B cell (primary cell): ENCODE results near the gene RPS15. TPM values are rescaled to one million over a fixed set of nuclear protein-coding genes. Genes with fewer than 3 reads are reported as not detected.

Source experiments
- ATAC-seq: fragments of 200-7000 bp; cut with Tn5 transposase; one replicate; pipeline ENCODE4 v1.10.0; 2021; ENCODE audit warnings: low read depth, mild to moderate bottlenecking, moderate number of reproducible peaks, moderate library complexity
- CTCF ChIA-PET: fragments of 350-600 bp; sonication (Branson Sonifier 250); formaldehyde crosslinking; loops from one replicate; lab custom pipeline; 2021; ENCODE audit warnings: antibody characterized with exemption, inconsistent platforms; lab: Charles Lee
- POLR2A ChIA-PET: fragments of 350-600 bp; sonication (Branson Sonifier 250); formaldehyde crosslinking; loops from one replicate; lab custom pipeline; 2021; ENCODE audit warnings: antibody characterized with exemption; lab: Charles Lee
- DNase-seq: peaks from one replicate; pipeline ENCODE4 v3.0.0; 2013
- H2AFZ ChIP-seq: 2 replicates; pipeline ENCODE4 v1.6.1; 2012; ENCODE audit warnings: mild to moderate bottlenecking, low read depth, low read length; ENCODE audit not compliant: insufficient read depth, poor library complexity, severe bottlenecking
- H3K27ac ChIP-seq, 2 donors: 1 replicate in 1 of 2; 2 replicates in 1 of 2; pipeline ENCODE4 v1.5.1; 2012 to 2013; ENCODE audit warnings: low read length in 2 of 2, mild to moderate bottlenecking in 2 of 2, moderate library complexity in 1 of 2
- H3K27me3 ChIP-seq, 4 experiments: fragments of 200-600 bp in 1 of 4; sonication (generic) in 1 of 4; replicated peaks in 1 of 4; 1 replicate in 2 of 4; 2 replicates in 2 of 4; pipeline versions ENCODE4 v1.6.1 to v1.7.0; 2013 to 2016; ENCODE audit warnings: low read length in 3 of 4, mild to moderate bottlenecking in 2 of 4, mixed read lengths in 1 of 4, moderate library complexity in 1 of 4; ENCODE audit not compliant: insufficient read depth in 4 of 4, control insufficient read depth in 3 of 4; ENCODE audit errors: control extremely low read depth in 1 of 4
- H3K36me3 ChIP-seq, 2 experiments: replicated peaks in 1 of 2; 1 replicate in 1 of 2; 2 replicates in 1 of 2; pipeline versions ENCODE4 v1.6.1 to v1.7.1; 2013; ENCODE audit warnings: low read length in 1 of 2; ENCODE audit not compliant: insufficient read depth in 2 of 2, control insufficient read depth in 1 of 2; ENCODE audit errors: control extremely low read depth in 1 of 2, extremely low read depth in 1 of 2
- H3K4me1 ChIP-seq, 2 donors: fragments of 200-600 bp in 1 of 2; sonication (generic) in 1 of 2; 1 replicate in 1 of 2; 2 replicates in 1 of 2; pipeline versions ENCODE4 v1.5.1 to v1.6.1; 2013 to 2017; ENCODE audit warnings: low read length in 2 of 2; ENCODE audit not compliant: control insufficient read depth in 2 of 2, insufficient read depth in 2 of 2
- H3K4me2 ChIP-seq: replicated peaks from 2 replicates; pipeline ENCODE3; 2012; ENCODE audit warnings: mild to moderate bottlenecking, low read depth, low read length; ENCODE audit not compliant: poor library complexity, severe bottlenecking
- H3K4me3 ChIP-seq, 5 experiments: fragments of 200-600 bp in 1 of 5; sonication (generic) in 1 of 5; 1 replicate in 3 of 5; 2 replicates in 2 of 5; pipeline versions ENCODE4 v1.5.1 to v1.7.0; 2011 to 2016; ENCODE audit warnings: low read length in 4 of 5, mild to moderate bottlenecking in 4 of 5, low read depth in 2 of 5, control low read depth in 1 of 5, moderate library complexity in 1 of 5; ENCODE audit not compliant: insufficient read depth in 1 of 5; ENCODE audit errors: control extremely low read depth in 1 of 5, extremely low read depth in 1 of 5
- H3K79me2 ChIP-seq: fragments of 200-600 bp; sonication (generic); one replicate; pipeline ENCODE4 v1.6.0; 2016; ENCODE audit warnings: low read length; ENCODE audit not compliant: control insufficient read depth, insufficient read depth
- H3K9ac ChIP-seq: fragments of 200-600 bp; sonication (generic); 2 replicates; pipeline ENCODE4 v1.6.1; 2017; ENCODE audit warnings: mild to moderate bottlenecking, low read length, moderate library complexity
- H3K9me3 ChIP-seq, 3 donors: one replicate each; pipeline versions ENCODE4 v1.6.1 to v1.7.1; 2013; ENCODE audit warnings: low read length in 2 of 3; ENCODE audit not compliant: control insufficient read depth in 2 of 3, insufficient read depth in 1 of 3; ENCODE audit errors: control extremely low read depth in 1 of 3
- H4K20me1 ChIP-seq: 2 replicates; pipeline ENCODE4 v1.6.0; 2012; ENCODE audit warnings: mild to moderate bottlenecking, low read length; ENCODE audit not compliant: insufficient read depth, control insufficient read depth, poor library complexity, severe bottlenecking
- H3K27ac Mint-ChIP-seq: one replicate; pipeline ENCODE4 v1.8.0; 2021; ENCODE audit warnings: mixed read lengths
- H3K27me3 Mint-ChIP-seq: one replicate; pipeline ENCODE4 v1.8.0; 2021; ENCODE audit warnings: mixed read lengths
- H3K4me1 Mint-ChIP-seq: one replicate; pipeline ENCODE4 v1.8.0; 2021; ENCODE audit warnings: mixed read lengths
- H3K4me3 Mint-ChIP-seq: one replicate; pipeline ENCODE4 v1.8.0; 2021; ENCODE audit warnings: mixed read lengths
- H3K9me3 Mint-ChIP-seq: one replicate; pipeline ENCODE4 v1.8.0; 2022; ENCODE audit warnings: mixed read lengths; ENCODE audit not compliant: insufficient read depth
- EZH2 ChIP-seq: IDR thresholded peaks from 2 replicates; pipeline ENCODE4 v1.6.1; 2012; ENCODE audit warnings: borderline replicate concordance, low read depth, mild to moderate bottlenecking, moderate library complexity, low read length; ENCODE audit not compliant: insufficient read depth, poor library complexity, severe bottlenecking
- WGBS: methylation state at CpG from one replicate; pipeline ENCODE4 v1.1.5; 2013; ENCODE audit warnings: missing lambda C conversion rate; ENCODE audit not compliant: insufficient coverage; 5-methylcytosine and 5-hydroxymethylcytosine counted together
- intact Hi-C: fragments of 100-400 bp; cut with micrococcal nuclease; formaldehyde crosslinking; loops from one replicate; pipeline ENCODE4 v1.10.0; 2022
- polyA plus RNA-seq: library from polyadenylated mRNA; depleted of rRNA; stranded (reverse); fragments of >200 nt; gene quantifications from 2 replicates; pipeline ENCODE4 v1.2.3, GENCODE V29; 2012
- total RNA-seq, 2 donors: library from RNA; stranded (reverse); fragments of 120-200 nt in 1 of 2; gene quantifications; 1 replicate in 1 of 2; 2 replicates in 1 of 2; pipeline versions ENCODE4 v1.2.3 to v1.2.4, GENCODE V29; 2013 to 2022
- TF ChIP-seq, protein P1 (sequence below): fragments of 200-600 bp; IDR thresholded peaks from one replicate; pipeline ENCODE4 v1.8.0; 2022; ENCODE audit warnings: antibody characterized with exemption, mild to moderate bottlenecking

Gene RPS15
- total and polyA plus RNA-seq, 2 donors (not counting 1 experiment from before 2014, with no cell fraction given): 1,520 to 6,007 TPM

DNA sequence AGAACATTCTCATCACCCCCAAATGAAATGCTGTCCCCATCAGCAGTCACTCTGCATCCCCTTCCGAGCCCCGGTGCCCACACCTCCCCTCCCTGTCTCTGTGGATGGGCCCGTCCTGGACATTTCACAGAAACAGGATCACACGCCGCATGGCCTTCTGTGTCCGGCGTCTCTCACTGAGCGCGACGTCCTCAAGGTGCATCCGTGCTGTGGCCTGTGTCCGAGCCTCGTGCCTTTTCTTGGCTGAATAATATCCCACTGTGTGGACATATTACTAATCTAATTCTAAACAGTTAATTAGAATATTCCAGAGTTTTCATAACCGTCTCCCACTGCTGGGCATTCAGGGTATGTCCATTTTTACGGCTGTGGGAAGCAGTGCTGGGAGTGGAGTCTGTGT lies 45.8 kb upstream of the RPS15 start:
- POLR2A ChIA-PET: interaction anchor here (0.6 kb wide), 1 partner anchor 98 kb away, joined by 3 read pairs; the partner anchor contains the start of gene REEP6

DNA sequence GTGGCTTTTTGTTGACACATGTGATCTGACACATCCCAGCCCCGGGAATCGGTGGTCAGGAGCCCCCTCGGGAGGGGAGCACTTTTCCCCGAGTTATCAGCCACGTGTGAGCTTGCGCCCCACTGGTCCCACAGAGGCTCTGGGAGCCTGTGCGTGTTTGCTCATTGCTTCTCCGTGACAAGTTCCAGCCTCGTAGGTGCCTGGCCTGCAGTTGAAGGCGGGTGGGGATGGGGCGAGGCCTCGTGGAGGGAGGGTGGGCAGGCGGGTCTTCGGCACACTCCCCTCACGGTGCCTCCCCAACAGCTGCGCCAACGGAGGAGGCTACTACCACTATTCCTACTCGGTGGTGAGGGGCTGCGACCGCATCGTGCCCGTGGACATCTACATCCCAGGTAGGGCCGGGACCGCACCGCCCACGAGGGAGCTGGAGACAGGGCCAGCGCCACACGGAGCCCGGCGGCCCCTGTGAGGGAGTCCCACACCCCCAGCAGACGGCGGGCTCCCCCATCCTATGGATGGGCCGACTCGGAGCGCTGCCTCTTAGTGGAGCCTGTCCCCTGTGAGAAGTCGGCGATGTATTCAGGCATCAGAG lies 45.2 kb upstream of the RPS15 start:
- WGBS: over 99% methylated on average over 32 of the region's 37 CpGs
- Histone ChIP-seq H3K4me2 (no peak overlapping the region), H2AFZ (no peak overlapping the region), H3K27me3 (no peaks in the 10 kb centered on the region), H3K9ac (no peak overlapping the region), H3K27ac (no peak overlapping the region), H3K79me2 (no peaks in the 10 kb centered on the region), H3K9me3 (no peaks in the 10 kb centered on the region), H3K4me1 (no peaks in the 10 kb centered on the region), H4K20me1 (peaks cover 5% of the 10 kb centered on the region), H3K4me3 (no peak overlapping the region), H3K36me3 (peaks cover 0 to 41% of the 10 kb centered on the region in 2 experiments)
- no peaks in the 10 kb centered on the region for H3K27me3 Mint-ChIP-seq
- H3K9me3 Mint-ChIP-seq: no peaks in the 10 kb centered on the region
- POLR2A ChIA-PET: interaction anchor here (0.6 kb wide), 1 partner anchor 98 kb away, joined by 3 read pairs; the partner anchor contains the start of gene REEP6
- H3K4me3 Mint-ChIP-seq: no peak overlapping the region
- no peaks in the 10 kb centered on the region for H3K4me1 Mint-ChIP-seq
- no peak for TF ChIP-seq EZH2
- TF ChIP-seq, protein P1, sequence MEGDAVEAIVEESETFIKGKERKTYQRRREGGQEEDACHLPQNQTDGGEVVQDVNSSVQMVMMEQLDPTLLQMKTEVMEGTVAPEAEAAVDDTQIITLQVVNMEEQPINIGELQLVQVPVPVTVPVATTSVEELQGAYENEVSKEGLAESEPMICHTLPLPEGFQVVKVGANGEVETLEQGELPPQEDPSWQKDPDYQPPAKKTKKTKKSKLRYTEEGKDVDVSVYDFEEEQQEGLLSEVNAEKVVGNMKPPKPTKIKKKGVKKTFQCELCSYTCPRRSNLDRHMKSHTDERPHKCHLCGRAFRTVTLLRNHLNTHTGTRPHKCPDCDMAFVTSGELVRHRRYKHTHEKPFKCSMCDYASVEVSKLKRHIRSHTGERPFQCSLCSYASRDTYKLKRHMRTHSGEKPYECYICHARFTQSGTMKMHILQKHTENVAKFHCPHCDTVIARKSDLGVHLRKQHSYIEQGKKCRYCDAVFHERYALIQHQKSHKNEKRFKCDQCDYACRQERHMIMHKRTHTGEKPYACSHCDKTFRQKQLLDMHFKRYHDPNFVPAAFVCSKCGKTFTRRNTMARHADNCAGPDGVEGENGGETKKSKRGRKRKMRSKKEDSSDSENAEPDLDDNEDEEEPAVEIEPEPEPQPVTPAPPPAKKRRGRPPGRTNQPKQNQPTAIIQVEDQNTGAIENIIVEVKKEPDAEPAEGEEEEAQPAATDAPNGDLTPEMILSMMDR: no peak
- CTCF ChIA-PET: no interaction called here
- no peak for ATAC-seq
- no peak for DNase-seq
- intact Hi-C loops: no loop called here
- H3K27ac Mint-ChIP-seq: no peak overlapping the region

More for the DNA sequence above, 45.8 kb upstream of the RPS15 start:
- peaks cover 0 to 43% of the 10 kb centered on the region in 2 experiments for H3K36me3 ChIP-seq
- no peak overlapping the region for H3K9ac ChIP-seq
- H3K9me3 ChIP-seq: no peaks in the 10 kb centered on the region
- H3K27ac Mint-ChIP-seq: no peak overlapping the region
- H3K4me1 ChIP-seq: no peaks in the 10 kb centered on the region
- CTCF ChIA-PET: no interaction called here
- no peaks in the 10 kb centered on the region for H3K27me3 ChIP-seq
- no peak overlapping the region for H3K4me3 ChIP-seq
- H3K27me3 Mint-ChIP-seq: no peaks in the 10 kb centered on the region
- no peaks in the 10 kb centered on the region for H3K9me3 Mint-ChIP-seq
- DNase-seq (no peak), ATAC-seq (no peak)
- H3K4me3 Mint-ChIP-seq: no peak overlapping the region
- WGBS: 98% methylated on average over 13 of the region's 15 CpGs
- no peak overlapping the region for H3K4me2 ChIP-seq
- H3K4me1 Mint-ChIP-seq: no peaks in the 10 kb centered on the region
- H2AFZ ChIP-seq: no peak overlapping the region
- no peak for TF ChIP-seq EZH2
- TF ChIP-seq, protein P1: no peak
- no peak overlapping the region for H3K27ac ChIP-seq
- intact Hi-C loops: no loop called here
- peaks cover 5% of the 10 kb centered on the region for H4K20me1 ChIP-seq
- H3K79me2 ChIP-seq: peaks cover under 1% of the 10 kb centered on the region
